GM12801 (cell line): ENCODE measurements around the gene LINGO1.

Experiments used
- TF ChIP-seq, protein P1 (sequence below): IDR thresholded peaks from one replicate; pipeline ENCODE4 v1.5.1; 2011; ENCODE audit warnings: control low read depth; ENCODE audit not compliant: insufficient read length; ENCODE audit errors: extremely low read depth

Gene LINGO1

DNA sequence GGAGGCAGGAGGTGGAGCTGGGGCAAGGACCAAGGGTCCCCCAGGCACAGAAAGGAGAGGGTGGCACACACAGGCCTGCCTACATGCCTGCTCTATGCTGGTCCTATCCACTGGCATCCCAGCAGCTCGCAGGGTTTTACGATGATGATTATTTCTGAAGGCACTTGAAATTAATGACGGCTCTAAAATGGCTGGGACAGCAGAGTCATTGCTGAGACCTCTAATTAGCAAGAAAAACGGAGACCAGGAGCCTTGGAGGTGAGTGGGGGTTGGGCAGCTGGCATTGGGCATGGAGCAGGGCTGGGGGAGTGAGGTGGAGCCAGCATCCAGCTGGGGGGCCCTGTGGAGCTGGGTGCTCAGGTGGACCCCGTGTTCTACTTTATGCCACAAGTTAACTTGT is 3.5 kb upstream of the LINGO1 start:
- TF ChIP-seq, protein P1, sequence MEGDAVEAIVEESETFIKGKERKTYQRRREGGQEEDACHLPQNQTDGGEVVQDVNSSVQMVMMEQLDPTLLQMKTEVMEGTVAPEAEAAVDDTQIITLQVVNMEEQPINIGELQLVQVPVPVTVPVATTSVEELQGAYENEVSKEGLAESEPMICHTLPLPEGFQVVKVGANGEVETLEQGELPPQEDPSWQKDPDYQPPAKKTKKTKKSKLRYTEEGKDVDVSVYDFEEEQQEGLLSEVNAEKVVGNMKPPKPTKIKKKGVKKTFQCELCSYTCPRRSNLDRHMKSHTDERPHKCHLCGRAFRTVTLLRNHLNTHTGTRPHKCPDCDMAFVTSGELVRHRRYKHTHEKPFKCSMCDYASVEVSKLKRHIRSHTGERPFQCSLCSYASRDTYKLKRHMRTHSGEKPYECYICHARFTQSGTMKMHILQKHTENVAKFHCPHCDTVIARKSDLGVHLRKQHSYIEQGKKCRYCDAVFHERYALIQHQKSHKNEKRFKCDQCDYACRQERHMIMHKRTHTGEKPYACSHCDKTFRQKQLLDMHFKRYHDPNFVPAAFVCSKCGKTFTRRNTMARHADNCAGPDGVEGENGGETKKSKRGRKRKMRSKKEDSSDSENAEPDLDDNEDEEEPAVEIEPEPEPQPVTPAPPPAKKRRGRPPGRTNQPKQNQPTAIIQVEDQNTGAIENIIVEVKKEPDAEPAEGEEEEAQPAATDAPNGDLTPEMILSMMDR: no peak

DNA sequence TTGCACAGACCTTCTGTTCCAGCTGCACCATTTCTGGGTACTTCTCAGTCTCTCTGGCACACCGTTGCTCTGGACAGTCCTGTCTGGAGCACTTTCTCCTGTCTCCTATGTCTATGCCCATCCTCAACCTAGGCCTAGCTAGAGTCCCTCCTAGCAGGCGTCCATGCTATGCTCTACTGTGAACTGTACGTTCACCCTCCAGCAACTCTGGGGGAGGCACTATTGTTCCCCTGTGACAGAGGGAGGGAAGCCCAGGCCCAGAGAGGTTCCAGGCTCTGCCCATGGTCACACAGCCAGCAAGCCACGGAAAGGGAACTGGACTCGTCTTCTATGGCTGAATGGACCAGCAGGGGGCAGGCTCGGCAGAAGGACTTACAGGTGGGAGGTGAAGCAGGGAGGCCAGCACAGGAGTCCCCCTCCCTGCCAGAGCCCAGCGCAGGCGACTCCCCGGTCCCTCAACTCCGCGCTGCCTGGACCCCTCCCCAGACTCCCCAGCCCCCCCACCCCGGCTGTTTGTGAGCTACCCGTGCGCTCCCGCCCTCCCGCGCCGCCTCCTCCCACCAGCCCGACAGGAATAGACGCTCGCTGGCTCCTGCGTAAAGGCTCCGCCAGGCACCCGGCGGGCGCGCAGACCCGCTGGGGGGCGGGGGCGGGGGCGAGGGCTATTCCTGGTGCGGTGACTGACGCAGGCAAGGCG is 1.7 kb upstream of the LINGO1 start:
- TF ChIP-seq, protein P1: no peak

DNA sequence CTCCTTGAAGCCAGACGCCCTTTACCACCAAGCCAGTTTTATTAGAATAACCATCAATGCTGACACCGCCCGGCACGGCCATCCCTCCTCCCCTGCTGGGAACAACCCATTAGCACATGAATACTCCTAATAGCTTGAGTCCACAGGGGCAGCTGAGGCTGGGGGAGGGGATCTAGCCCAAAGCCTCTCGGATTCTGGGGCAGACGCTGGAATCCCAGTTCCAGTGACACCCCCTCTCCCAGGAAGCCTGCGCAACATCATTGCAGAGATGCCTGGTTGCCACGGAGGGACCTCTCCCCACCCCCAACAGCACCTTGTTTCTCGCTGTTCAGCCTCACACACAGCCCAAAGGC is 1.2 kb upstream of the LINGO1 start:
- TF ChIP-seq, protein P1: no peak

DNA sequence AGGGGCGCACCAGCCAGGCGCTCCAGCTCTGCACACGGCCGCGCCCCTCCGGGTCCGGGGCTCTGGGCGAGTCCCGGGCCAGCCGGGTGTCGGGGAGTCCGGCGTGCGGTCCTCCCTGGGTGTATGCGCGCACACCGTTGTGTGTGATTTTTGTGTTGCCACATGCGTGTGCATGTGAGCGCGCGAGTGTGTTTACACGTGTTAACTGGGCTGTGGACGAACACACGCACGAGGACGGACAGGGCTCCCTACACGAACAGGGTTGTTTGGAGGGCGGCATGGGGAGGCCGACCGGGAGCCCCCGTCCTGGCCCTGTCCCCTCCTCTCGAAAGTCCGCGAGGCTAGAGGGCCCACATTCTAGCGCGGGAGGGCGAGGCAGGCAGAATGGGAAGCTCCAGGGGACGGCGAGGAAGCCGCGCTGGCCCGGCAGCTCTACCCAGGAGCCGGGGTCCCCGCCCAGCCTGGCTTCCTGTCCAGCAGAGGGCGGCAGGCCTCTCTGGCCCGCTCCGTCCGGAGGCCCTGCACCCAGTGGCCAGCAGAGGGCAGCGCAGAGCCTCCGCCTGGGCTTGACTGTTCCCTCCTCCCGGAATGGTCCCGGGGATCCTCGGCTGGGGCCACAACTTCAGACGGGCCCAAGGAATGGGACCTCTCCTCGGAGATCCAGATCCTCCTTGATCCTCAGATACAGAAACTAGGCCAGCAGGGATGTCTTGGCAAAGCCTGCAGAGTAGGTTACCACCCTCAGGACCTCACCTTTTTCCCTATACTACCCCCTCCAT is 611 bp upstream of the LINGO1 start:
- TF ChIP-seq, protein P1: peak; percentile 67

DNA sequence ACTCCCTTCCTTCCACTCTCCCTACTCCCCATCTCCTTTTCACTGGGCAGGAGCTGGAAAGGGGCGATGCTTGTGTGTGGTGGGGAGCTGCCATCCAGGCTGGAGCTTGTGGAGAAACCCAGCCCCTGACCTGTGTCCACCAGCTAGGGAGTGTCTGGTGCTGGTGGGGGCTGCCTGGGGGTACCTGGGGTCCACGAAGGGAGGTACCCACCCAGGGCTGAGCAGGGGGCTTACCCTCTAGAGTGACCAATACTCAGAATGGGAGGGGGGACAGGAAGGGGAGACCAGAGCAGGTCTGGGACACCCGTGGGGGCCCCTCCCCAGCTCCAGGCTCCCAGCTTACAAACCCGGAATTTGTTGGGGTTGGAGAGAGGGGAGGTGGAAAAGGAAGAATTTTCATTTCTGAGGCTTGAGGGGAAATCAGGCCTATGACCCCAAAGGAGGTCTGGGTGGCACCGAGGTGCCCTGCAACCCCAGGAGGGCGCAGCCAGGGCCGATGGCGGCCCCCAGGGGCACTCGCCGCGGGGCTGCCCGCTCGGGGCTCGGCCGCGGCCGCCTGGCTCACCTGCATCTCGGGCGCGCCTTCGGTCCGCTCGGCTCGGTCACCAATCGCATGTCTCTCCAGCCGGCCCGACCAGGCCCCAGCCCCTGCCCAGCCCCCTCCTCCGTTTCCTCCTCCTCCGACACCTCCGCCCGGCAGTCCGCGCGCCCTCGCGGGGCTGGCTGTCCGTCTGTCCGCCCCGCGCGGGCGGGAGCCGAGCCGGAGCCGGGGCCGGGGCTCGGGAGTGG is 773 bp downstream of the LINGO1 start:
- TF ChIP-seq, protein P1: no peak

DNA sequence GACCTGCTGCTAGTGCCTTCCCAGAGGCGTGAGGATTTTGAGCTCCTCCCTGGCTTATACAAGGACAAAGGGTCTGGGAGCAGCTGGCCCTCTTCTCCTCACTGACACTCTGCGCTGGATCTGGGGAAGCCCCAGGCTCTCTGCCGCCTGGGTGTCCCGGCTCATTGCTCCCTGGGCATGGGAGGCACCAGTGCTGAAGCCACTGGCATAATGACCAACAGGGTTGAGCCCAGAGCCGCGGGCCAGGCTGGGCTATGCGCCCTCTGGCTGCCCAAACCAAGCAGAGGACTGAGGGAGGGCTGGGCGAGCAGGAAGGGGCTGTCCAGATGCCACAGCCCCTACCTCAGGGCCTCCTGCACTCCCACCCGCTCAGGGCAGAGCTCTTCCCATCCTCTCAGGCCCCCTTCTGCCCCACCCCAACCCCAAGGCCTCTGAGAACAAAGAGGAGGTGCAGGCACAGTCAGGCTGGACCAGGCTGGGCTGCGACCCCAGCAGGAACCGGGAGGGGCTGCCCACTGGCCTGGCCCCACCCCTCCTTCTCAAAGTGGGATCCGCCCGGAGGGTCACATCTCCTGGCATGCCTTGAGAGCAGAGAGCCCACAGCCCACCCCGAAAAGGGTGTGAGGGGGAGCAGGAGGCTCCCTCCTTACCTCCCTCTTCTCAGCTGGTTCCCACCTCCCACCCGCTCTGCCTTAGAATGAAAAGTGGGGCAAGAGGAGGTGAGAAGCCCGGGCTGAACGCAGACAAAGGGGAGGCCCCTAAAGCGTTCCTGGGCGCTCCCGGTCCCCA is 1.6 kb downstream of the LINGO1 start:
- TF ChIP-seq, protein P1: no peak
